ENCODE results near the gene PDLIM1.
"Not testable (repeated sequence)": the region's sequence is repeated elsewhere in the genome, so short reads cannot be mapped to it uniquely, and the experiment has no call there.

Gene PDLIM1

GRCh38 chr10:95242581-95243317 lies 48.1 kb downstream of the PDLIM1 start:
- DNase-seq (ENCODE audit: low read depth in 2 of 2): no peak

- DNase-seq (ENCODE audit: low read depth in 2 of 2): no peak
Measured at GRCh38 chr10:95241533-95241932, 49.3 kb downstream of the PDLIM1 start.

GRCh38 chr10:95240811-95241210 lies 50.0 kb downstream of the PDLIM1 start:
- DNase-seq (ENCODE audit: low read depth in 2 of 2): no peak

GRCh38 chr10:95240096-95240495 lies 50.7 kb downstream of the PDLIM1 start:
- not testable (repeated sequence) for DNase-seq (ENCODE audit: low read depth in 2 of 2)

DNA sequence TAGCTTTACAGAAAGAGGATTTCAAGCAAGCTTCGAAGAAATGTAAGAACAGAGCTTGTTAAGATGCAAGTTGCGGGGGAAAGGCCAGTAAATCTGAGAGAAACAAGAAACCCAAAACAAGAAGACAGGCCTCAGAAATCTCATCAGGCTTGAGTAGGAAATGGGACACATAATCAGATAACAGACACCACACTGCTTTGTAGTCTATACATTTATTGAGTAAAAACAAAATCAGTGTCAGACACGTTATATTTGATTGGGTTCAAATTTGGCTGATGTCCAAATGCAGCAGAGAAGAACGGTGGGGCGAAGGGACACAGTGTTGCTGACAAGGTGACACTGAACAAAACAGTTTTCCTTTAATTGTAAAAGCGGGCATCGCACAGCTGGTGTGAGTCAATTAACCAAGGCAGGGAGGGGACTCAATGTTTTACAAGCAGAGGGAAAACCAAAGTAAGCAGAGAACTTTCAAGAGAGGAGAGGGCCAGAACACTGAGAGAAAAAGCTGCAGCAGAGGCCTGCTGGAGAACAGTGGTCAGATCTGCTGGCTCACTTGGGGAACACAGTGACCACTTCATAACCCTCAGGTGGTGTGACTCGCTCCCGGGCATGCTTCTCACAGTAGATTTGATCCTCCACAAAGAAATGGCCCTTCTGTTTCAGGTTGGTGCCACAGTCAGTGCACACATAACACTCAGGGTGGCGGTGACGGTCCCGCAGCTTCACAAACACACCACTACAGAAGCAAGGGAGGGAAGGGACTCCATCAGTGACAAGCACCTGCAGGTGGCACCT lies 53.2 kb downstream of the PDLIM1 start:
- DNase-seq (ENCODE audit: low read depth in 2 of 2): no peak

DNA sequence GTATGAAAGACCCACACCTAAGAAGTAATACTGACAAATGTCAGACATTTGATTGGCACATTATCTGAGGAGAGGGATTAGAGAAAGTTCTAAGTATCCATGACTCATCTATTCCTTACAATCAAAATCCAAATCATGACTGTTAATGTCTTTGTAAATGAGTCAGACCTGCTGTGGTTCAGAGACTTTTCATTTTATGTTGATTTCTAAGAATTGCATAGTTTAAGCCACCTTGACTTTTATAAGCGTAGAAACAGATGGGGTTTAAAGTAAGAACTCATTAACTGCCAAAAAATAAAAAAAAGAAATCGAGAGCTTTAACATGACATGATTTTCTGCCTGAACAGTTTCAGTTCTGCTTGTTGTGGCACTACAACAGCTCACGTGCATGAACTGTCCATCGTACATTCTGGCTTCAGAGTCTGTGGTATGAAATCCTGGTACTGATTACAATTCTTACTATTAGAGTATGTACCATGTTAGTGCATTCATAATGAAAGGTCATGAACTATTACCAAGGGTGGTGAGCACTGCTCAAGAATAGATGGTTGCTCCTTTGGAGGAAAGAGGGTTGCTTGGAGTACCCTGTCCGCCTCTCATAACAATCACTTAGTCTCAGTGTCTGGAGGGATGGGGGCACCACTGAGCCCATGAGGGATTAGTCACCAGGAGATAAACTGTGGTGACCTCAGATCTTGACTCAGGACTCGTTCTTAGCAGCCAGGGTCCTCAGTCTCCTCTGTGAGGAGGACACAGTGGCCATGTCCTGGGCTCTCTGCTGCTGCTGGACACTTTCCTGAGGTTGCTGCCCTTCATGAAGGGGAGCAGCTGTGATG lies 54.5 kb downstream of the PDLIM1 start:
- no peak for DNase-seq (ENCODE audit: low read depth in 2 of 2)

DNA sequence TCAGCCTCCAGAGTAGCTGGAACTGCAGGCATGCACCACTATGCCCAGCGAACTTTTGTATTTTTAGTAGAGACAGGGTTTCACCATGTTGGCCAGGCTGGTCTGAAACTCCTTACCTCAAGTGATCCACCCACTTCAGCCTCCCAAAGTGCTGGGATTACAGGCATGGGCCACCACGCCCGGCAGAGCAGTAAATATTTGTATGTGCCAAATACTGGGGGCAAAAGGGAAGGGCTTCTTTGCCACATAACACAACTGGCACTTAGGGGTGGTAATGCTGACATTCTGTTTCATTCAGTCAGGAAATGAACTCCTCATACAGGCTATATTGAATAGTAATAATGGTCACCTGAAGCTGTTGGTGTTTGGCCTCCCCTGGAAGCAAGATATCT lies 55.1 kb downstream of the PDLIM1 start:
- no peak for DNase-seq (ENCODE audit: low read depth in 2 of 2)

GRCh38 chr10:95234951-95235350 lies 55.9 kb downstream of the PDLIM1 start:
- no peak for DNase-seq (ENCODE audit: low read depth in 2 of 2)

GRCh38 chr10:95233377-95234034 lies 57.3 kb downstream of the PDLIM1 start:
- DNase-seq (ENCODE audit: low read depth in 2 of 2): no peak

DNA sequence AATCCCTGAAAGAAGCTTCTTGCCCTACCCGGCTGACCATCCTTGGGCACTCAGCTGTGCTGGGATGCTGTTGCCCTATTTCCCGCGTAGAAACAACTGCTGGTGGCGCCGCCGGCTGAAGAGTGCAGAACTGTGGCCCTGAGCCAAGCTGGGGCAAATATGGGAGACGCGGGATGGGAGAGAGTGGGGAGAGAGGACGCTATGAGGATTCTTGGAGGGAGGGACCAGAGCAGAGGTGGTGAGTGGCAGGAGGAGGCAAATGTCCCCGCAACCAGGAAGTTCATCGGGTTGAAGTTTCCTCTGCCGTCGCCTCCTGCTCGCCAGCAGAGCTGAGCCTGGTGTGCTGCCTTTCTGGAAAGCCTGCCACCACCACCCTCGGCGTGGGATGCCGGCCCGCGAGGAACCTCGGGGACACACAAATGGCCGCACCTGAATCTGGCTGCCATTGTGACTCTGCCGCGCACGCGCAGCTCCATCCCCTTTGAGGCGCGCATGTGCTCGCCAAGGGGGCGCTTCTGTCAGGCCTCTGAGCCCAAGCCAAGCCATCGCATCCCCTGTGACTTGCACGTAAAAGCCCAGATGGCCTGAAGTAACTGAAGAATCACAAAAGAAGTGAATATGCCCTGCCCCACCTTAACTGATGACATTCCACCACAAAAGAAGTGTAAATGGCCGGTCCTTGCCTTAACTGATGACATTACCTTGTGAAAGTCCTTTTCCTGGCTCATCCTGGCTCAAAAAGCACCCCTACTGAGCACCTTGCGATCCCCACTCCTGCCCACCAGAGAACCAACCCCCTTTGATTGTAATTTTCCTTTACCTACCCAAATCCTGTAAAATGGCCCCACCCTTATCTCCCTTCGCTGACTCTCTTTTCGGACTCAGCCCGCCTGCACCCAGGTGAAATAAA lies 59.9 kb downstream of the PDLIM1 start:
- DNase-seq (ENCODE audit: low read depth in 2 of 2): peak in 1 of 2 donors; percentile 26

GRCh38 chr10:95229724-95230627 lies 60.8 kb downstream of the PDLIM1 start:
- no peak for DNase-seq (ENCODE audit: low read depth in 2 of 2)

DNA sequence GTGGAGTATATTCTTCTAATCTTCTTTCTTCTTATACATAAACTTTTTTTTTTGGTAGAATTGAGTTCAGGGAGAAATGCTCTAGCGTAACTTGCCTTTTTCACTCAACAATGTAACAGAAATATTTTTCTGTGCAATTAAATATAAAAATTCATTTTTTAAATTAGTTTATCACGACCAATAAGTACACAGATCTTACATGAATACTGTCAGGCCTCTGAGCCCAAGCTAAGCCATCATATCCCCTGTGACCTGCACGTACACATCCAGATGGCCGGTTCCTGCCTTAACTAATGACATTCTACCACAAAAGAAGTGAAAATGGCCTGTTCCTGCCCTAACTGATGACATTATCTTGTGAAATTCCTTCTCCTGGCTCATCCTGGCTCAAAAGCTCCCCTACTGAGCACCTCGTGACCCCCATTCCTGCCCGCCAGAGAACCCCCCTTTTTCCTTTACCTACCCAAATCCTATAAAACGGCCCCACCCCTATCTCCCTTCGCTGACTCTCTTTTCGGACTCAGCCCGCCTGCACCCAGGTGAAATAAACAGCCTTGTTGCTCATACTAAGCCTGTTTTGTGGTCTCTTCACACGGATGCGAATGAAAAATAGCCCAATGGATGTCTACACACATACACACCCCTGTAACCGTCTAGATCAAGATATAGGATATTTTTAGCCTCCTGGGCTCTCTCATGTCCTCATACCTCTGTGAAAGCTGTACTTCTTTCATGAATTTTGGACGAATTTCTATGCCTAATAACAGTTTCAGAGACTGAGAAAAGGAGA lies 61.7 kb downstream of the PDLIM1 start:
- DNase-seq (ENCODE audit: low read depth in 2 of 2): not testable (repeated sequence)

DNA sequence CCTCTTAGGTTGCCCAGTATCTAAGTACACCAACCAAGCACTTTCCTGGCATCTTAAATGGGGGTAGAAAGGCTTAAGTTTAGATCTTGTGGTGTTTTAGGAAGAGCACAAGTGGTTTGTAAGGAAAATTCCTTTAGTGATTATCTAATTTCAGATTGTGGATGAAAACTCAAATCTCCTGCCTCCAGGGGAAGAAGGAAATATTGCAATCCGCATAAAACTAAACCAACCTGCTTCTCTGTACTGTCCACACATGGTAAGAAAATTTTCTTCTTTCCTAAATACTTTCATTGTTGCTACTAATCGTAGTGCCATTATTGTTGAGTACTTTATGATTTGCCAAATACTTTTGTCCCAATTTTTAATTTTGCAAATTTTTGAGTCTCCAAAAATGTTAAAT lies 65.7 kb downstream of the PDLIM1 start:
- no peak for DNase-seq (ENCODE audit: low read depth in 2 of 2)

GRCh38 chr10:95221124-95221523 lies 69.7 kb downstream of the PDLIM1 start:
- DNase-seq (ENCODE audit: low read depth in 2 of 2): no peak

- DNase-seq (ENCODE audit: low read depth in 2 of 2): no peak
Measured at GRCh38 chr10:95220539-95220938, 70.3 kb downstream of the PDLIM1 start.

DNA sequence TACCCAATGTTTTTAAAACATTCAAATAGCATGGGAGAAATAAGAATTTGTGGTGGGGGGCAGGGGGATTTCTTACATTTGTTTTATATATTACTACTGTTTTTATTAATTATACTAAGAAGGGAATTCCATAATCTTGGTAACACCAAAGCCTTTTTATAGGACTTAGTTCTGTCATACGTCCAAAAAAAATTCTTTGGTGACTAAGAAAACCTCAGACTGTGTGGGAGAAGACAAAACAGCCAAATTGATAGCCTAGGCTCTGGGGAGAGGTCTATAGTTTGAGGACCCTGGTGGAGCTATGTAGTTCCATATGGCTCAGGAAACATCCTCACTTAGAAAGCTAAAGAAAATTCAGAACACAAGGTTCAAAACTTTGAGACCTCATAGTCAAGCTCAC lies 73.3 kb downstream of the PDLIM1 start:
- DNase-seq (ENCODE audit: low read depth in 2 of 2): no peak

- no peak for DNase-seq (ENCODE audit: low read depth in 2 of 2)
Measured at GRCh38 chr10:95214793-95215192, 76.0 kb downstream of the PDLIM1 start.

- DNase-seq (ENCODE audit: low read depth in 2 of 2): no peak
Measured at GRCh38 chr10:95214369-95214768, 76.4 kb downstream of the PDLIM1 start.
